Activated CD4-positive, alpha-beta T cell treated with anti-CD3 and anti-CD28 coated beads, Interleukin-2, amount 10 ng/mL, durations not matched to agents 24 days and 14 days (primary cell): Measurements from ENCODE around the gene PRKCE. TPM values are rescaled to one million over a fixed set of nuclear protein-coding genes. Genes with fewer than 3 reads are reported as not detected.
"Not testable (repeated sequence)": the region's sequence is repeated elsewhere in the genome, so short reads cannot be mapped to it uniquely, and the experiment has no call there.

Experiments used
- DNase-seq: peaks from one replicate; pipeline ENCODE4 v3.0.0; 2022
- H3K27ac Mint-ChIP-seq: one replicate; pipeline ENCODE4 v1.8.0; 2022; ENCODE audit warnings: mild to moderate bottlenecking, mixed read lengths
- H3K27me3 Mint-ChIP-seq: one replicate; pipeline ENCODE4 v1.8.0; 2022; ENCODE audit warnings: mixed read lengths
- H3K36me3 Mint-ChIP-seq: one replicate; pipeline ENCODE4 v1.8.0; 2022; ENCODE audit warnings: low read depth, mild to moderate bottlenecking, mixed read lengths
- H3K4me1 Mint-ChIP-seq: one replicate; pipeline ENCODE4 v1.8.0; 2021; ENCODE audit warnings: mixed read lengths
- H3K4me3 Mint-ChIP-seq: one replicate; pipeline ENCODE4 v1.8.0; 2022; ENCODE audit warnings: mild to moderate bottlenecking, moderate library complexity, mixed read lengths
- H3K9me3 Mint-ChIP-seq: one replicate; pipeline ENCODE4 v1.8.0; 2021; ENCODE audit warnings: mixed read lengths
- intact Hi-C: fragments of 100-400 bp; cut with micrococcal nuclease; formaldehyde crosslinking; loops from one replicate; pipeline ENCODE4 v1.15.1; 2023
- total RNA-seq: library from RNA; stranded (reverse); gene quantifications from 2 replicates; pipeline ENCODE4 v1.2.3, GENCODE V29; 2022

Gene PRKCE
- total RNA-seq, 1 donor from 2014 or later: 13.5 TPM

DNA sequence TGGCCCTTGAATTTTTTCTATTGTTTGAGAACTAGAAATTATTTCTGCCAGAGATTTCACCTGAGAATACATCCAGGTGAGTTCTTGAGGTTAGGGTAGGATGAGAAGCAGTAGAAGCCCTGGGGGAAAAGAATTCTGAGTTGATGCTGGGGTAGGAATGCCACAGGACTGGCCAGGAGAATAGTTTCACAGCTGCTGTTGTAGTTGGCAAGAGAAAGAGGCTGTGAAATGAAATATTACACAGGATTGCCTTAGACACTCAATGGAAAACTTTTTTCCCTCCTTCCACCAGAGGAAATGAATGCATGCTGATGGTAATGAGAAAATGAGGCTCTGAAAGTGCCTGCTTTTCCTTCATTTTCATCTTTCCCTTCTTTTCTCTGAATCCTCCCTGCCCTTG is 54.6 kb downstream of the PRKCE start:
- peaks cover 8% of the 10 kb centered on the region for H3K9me3 Mint-ChIP-seq
- no peak for DNase-seq
- peaks cover 9% of the 10 kb centered on the region for H3K36me3 Mint-ChIP-seq

DNA sequence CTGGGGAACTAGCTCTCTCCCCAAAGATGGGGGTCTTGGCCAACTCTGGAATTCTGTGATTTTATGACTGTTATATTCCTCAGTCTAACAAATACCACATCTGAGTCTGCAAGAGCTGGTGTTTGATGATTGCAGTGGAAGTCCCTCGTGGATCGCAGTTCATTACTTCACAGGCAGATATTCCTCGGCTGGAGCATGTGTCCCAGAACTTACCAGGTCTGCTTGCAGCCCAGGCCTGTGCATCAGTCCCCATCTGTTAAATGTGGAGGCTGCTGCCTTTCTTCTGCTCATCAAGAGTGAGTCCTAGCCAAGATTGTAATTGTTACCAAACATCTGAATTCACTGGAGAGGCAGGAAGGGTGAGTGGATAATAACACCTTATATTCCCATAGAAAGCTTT is 55.5 kb downstream of the PRKCE start:
- no peak for DNase-seq
- Mint-ChIP-seq H3K9me3 (peaks cover 8% of the 10 kb centered on the region), H3K4me3 (no peak overlapping the region), H3K36me3 (peaks cover 9% of the 10 kb centered on the region), H3K27me3 (no peaks in the 10 kb centered on the region), H3K4me1 (no peaks in the 10 kb centered on the region), H3K27ac (no peak overlapping the region)
- intact Hi-C loops: no loop called here

More for the DNA sequence above, 54.6 kb downstream of the PRKCE start:
- Mint-ChIP-seq H3K4me3 (no peak overlapping the region), H3K27me3 (no peaks in the 10 kb centered on the region), H3K27ac (no peak overlapping the region), H3K4me1 (no peaks in the 10 kb centered on the region)
- intact Hi-C loops: no loop called here

DNA sequence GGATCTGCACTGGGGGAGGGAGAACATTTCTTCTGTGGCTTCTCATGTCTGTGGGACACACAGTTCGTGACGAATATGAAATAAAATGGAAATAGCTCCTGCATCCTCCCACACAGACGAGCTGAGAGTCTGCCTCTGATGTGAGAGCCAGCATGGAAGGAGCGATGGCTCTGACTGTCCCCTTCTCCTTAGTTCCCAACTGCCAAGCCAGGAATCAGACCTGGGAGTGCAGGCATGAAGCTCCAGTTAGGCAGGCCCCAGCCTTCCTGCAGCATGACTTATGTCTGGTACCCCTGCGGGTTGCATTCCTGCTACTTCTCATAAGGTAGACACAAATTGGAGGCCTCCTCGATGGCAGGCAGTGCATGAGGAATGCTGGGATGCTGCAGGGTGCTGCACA is 56.2 kb downstream of the PRKCE start:
- H3K9me3 Mint-ChIP-seq: peaks cover 8% of the 10 kb centered on the region
- no peak for DNase-seq
- H3K27me3 Mint-ChIP-seq: no peaks in the 10 kb centered on the region
- no peak overlapping the region for H3K4me3 Mint-ChIP-seq
- H3K4me1 Mint-ChIP-seq: no peaks in the 10 kb centered on the region
- H3K27ac Mint-ChIP-seq: no peak overlapping the region
- intact Hi-C loops: no loop called here
- H3K36me3 Mint-ChIP-seq: peaks cover 9% of the 10 kb centered on the region

DNA sequence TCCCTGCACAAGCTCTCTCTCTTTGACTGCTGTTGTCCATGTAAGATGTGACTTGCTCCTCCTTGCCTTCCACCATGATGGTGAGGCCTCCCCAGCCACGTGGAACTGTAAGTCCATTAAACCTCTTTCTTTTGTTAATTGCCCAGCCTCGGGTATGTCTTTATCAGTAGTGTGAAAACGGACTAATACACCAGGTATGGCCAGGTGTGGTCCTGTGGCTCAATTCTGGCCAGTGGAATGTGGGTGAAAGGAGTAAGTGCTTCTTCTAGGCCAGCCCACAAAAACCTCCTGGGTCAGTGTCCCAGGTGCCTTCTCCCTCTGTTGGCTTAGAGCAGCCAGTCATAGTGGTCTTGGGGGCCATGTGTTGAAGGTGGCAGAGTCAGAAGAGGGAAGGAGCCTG is 57.0 kb downstream of the PRKCE start:
- no peak overlapping the region for H3K27ac Mint-ChIP-seq
- H3K4me3 Mint-ChIP-seq: no peak overlapping the region
- peaks cover 8% of the 10 kb centered on the region for H3K9me3 Mint-ChIP-seq
- peaks cover 9% of the 10 kb centered on the region for H3K36me3 Mint-ChIP-seq
- no peaks in the 10 kb centered on the region for H3K4me1 Mint-ChIP-seq
- no peaks in the 10 kb centered on the region for H3K27me3 Mint-ChIP-seq
- no peak for DNase-seq
- intact Hi-C loops: no loop called here

DNA sequence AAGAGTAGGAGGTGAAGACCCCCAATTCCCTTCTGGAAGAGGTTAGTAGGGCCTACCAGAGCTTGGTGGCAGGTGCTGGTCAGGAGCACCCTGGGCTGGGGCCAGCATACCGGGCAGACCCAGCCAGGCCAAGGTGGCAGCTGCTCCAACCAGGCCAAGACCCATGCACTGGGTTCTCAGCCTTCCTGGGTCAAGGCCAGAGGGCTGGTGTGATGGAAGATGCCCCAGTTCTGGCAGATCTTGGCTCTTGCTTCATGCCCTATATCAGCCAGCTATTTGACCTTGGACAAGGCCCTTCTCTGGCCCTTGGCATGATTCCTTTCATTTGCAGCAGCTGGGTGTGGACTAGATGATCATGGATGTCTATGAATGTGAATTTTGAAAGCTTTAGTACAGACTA is 57.7 kb downstream of the PRKCE start:
- H3K4me3 Mint-ChIP-seq: no peak overlapping the region
- peaks cover 9% of the 10 kb centered on the region for H3K36me3 Mint-ChIP-seq
- H3K4me1 Mint-ChIP-seq: no peaks in the 10 kb centered on the region
- intact Hi-C loops: no loop called here
- peaks cover 8% of the 10 kb centered on the region for H3K9me3 Mint-ChIP-seq
- no peaks in the 10 kb centered on the region for H3K27me3 Mint-ChIP-seq
- DNase-seq: no peak
- no peak overlapping the region for H3K27ac Mint-ChIP-seq

DNA sequence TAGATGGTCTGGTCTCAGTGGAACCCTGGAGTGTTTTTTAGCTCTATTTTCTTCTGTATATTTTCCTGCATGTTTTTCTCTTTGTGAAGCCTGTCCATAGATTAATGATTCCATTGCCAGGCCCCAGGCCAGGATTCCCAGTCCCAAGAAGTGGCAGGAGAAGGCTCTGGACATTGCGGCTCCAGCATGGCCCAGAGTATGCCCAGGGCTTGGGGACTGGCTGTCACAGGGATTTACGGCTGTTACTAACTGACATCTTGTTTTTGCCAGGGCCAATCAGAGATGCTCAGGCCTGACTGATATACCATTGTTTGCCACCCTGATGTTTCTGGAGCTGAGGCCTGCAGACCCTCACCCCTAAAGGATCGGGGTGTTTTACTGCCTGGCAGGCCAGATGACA is 59.0 kb downstream of the PRKCE start:
- intact Hi-C loops: no loop called here
- no peak overlapping the region for H3K27ac Mint-ChIP-seq
- H3K27me3 Mint-ChIP-seq: no peaks in the 10 kb centered on the region
- no peak for DNase-seq
- H3K4me3 Mint-ChIP-seq: no peak overlapping the region
- H3K36me3 Mint-ChIP-seq: peaks cover 9% of the 10 kb centered on the region
- H3K4me1 Mint-ChIP-seq: no peaks in the 10 kb centered on the region
- H3K9me3 Mint-ChIP-seq: peaks cover 8% of the 10 kb centered on the region

DNA sequence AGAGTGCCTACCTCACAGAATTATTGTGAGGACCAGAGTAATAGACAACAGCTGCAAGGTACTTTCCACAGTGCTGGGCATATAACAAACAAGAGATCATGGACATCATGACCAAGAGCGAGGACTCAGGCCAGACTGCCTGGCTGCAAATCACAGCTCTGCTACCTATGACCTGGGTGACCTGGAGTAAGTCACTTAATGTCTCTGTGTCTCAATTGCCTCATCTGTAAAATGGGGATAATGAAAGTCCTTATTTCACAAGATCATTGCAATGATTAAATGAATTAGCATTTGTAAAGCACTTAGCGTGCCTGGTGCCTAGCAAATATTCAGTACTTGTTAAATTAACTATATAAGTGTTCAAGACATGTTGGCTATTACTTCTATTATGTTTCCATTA is 59.7 kb downstream of the PRKCE start:
- no peak for DNase-seq

DNA sequence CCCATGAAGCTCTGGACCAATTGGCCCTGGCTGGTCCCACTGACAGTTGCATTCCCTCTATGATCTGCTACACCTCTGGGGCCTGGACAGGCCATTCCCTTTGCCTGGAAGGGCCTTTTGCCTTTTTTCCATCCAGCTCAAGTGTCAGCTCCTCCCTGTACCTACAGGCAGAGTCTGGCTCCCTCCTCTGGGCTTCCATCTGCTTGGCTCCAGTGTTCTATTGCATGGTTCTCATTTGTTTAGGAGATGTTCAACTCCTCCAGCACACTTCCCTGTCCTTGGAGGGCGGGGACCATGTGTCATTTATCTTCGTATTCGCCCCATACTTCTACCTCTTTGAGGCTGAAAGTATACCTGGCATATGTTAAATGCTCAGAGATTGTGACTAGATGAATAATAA is 61.1 kb downstream of the PRKCE start:
- Mint-ChIP-seq H3K27ac (no peak overlapping the region), H3K9me3 (peaks cover 8% of the 10 kb centered on the region), H3K4me3 (no peak overlapping the region), H3K27me3 (no peaks in the 10 kb centered on the region), H3K4me1 (no peaks in the 10 kb centered on the region), H3K36me3 (peaks cover 9% of the 10 kb centered on the region)
- intact Hi-C loops: no loop called here
- DNase-seq: no peak

More for the DNA sequence above, 59.7 kb downstream of the PRKCE start:
- intact Hi-C loops: no loop called here
- H3K4me3 Mint-ChIP-seq: no peak overlapping the region
- H3K36me3 Mint-ChIP-seq: peaks cover 9% of the 10 kb centered on the region
- no peaks in the 10 kb centered on the region for H3K4me1 Mint-ChIP-seq
- peaks cover 8% of the 10 kb centered on the region for H3K9me3 Mint-ChIP-seq
- no peak overlapping the region for H3K27ac Mint-ChIP-seq
- no peaks in the 10 kb centered on the region for H3K27me3 Mint-ChIP-seq

DNA sequence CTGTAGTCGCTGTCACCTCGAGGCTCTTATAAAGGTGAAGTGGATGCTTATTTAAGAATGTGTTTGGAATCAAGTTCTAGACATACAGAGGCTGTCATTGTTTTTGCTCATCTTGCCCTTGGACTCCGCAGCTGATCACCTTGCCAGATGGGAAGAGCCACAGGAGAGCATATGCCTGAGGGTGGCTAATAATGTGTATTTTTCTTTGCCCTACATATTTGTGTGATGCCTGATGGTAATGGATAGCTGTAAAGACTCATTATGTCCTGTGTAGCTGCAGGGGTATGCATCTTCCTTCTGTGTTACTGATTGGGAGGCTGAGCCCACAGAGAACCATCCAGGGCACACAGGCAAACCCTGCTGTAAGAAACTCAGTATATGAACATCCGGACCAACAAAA is 61.7 kb downstream of the PRKCE start:
- Mint-ChIP-seq H3K27ac (no peak overlapping the region), H3K4me3 (no peak overlapping the region), H3K9me3 (peaks cover 4% of the 10 kb centered on the region), H3K4me1 (no peaks in the 10 kb centered on the region), H3K36me3 (peaks cover 6% of the 10 kb centered on the region), H3K27me3 (no peaks in the 10 kb centered on the region)
- DNase-seq: no peak
- intact Hi-C loops: no loop called here

DNA sequence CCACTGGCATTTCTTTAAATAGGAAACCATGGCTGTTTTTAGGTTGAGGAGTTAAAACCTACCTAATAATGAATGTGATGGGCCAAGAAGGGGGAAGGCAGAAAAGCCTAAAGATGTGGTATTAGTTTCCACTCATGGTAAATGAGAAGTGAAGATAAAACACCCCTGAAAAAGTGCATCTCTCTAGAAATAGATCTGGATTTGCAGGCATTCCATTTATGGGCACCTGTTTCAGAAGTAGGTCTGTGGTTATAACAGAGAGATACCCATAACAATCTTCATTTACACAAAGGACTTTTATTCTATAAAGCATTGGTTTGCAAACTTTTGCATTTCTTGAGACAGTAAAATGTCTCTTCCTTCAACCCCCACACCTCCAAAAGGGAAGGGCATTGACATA is 62.1 kb downstream of the PRKCE start:
- no peak for DNase-seq
- intact Hi-C loops: no loop called here
- Mint-ChIP-seq H3K4me3 (no peak overlapping the region), H3K27me3 (no peaks in the 10 kb centered on the region), H3K27ac (no peak overlapping the region), H3K9me3 (no peaks in the 10 kb centered on the region), H3K4me1 (no peaks in the 10 kb centered on the region), H3K36me3 (peaks cover 2% of the 10 kb centered on the region)

DNA sequence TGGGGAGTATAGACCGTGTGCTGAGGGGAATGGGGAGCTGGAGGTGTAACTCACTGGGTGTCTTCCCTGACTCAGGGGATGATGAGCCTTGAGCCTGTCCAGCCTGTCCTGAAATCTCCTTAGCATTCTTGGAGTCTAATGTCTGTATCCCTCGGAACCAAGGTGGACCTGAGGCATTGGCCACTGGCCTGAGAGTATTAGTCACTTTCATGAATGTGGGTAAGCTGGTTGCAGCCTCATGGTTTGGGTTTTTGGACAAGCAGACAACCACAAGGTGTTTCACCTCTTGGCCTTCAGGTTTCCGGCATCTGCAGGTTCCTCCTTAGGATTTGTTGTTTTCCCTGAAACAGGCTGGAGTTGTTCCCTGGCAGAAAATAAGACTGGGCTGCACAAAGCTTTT is 63.2 kb downstream of the PRKCE start:
- H3K36me3 Mint-ChIP-seq: no peaks in the 10 kb centered on the region
- H3K9me3 Mint-ChIP-seq: no peaks in the 10 kb centered on the region
- no peak overlapping the region for H3K27ac Mint-ChIP-seq
- intact Hi-C loops: no loop called here
- no peak overlapping the region for H3K4me3 Mint-ChIP-seq
- H3K27me3 Mint-ChIP-seq: no peaks in the 10 kb centered on the region
- no peak for DNase-seq
- H3K4me1 Mint-ChIP-seq: no peaks in the 10 kb centered on the region

DNA sequence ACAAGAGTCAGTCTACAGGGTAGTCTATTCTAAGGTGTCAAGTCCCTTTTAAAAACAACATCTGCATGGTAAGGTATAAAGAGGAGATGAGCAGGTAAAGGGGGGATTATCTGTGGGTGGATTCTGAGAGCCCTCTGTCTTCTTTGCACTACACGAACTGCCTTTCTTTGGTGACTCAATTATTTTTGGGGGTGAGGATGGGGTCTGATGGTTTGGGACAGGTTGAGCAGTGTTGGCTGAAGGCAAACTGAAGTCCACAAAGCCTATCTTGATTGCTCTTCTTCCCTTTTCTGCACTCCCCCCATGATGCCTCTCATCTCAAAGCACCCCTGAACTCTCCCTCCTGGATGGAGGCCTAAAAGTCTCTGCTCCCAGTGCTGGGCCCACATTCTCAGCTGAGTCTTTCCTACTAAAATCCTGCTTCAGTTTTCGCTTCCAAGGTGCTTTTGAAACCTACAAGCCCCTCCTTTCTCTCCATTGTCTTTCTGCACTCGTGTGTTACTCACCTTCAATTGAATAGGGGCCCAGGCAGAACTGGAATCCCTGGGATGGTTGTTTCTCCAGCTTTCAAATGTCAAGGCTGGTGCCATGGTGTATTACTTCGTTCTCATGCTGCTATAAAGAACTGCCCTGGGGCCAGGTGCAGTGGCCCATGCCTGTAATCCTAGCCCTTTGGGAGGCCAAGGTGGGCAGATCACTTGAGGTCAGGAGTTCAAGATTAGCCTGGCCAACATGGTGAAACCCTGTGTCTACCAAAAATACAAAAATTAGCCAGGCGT is 64.3 kb downstream of the PRKCE start:
- no peaks in the 10 kb centered on the region for H3K4me1 Mint-ChIP-seq
- no peaks in the 10 kb centered on the region for H3K27me3 Mint-ChIP-seq
- intact Hi-C loops: no loop called here
- no peak overlapping the region for H3K27ac Mint-ChIP-seq
- H3K36me3 Mint-ChIP-seq: no peaks in the 10 kb centered on the region
- DNase-seq: no peak
- H3K9me3 Mint-ChIP-seq: no peaks in the 10 kb centered on the region
- no peak overlapping the region for H3K4me3 Mint-ChIP-seq

DNA sequence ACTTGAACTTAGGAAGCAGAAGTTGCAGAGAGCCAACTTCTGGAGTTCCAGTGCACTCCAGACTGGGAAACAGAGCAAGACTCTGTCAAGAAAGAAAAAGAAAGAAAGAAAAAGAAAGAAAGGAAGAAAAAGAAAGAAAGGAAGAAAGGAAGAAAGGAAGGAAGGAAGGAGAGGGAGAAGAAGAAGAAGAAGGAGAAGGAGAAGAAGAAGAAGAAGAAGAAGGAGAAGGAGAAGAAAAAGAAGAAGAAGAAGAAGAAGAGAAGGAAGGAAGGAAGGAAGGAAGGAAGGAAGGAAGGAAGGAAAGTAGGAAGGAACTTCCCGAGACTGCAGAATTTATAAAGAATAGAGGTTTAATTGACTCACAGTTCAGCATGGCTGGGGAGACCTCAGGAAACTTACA is 65.0 kb downstream of the PRKCE start:
- H3K36me3 Mint-ChIP-seq, H3K27me3 Mint-ChIP-seq, H3K4me1 Mint-ChIP-seq, H3K9me3 Mint-ChIP-seq, H3K27ac Mint-ChIP-seq, intact Hi-C loops, H3K4me3 Mint-ChIP-seq, DNase-seq: not testable (repeated sequence)

DNA sequence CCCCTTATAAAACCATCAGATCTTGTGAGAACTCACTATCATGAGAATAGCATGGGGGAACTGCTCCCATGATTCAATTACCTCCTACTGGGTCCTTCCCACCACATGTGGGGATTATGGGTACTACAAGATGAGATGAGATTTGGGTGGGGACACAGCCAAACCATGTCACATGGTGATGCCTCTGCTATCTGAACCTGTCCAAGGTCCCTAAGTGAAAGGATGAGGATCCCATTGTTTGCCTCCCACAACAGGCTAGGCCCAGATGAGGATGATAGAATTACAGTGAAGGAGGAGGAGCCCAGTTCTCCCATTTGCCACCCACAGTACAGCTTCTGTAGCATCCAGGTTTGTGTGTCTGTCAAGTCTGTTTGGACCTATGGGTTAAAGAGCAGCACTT is 65.4 kb downstream of the PRKCE start:
- Mint-ChIP-seq H3K4me3 (no peak overlapping the region), H3K36me3 (no peaks in the 10 kb centered on the region), H3K9me3 (no peaks in the 10 kb centered on the region), H3K4me1 (no peaks in the 10 kb centered on the region), H3K27me3 (no peaks in the 10 kb centered on the region), H3K27ac (no peak overlapping the region)
- DNase-seq: no peak
- intact Hi-C loops: no loop called here

DNA sequence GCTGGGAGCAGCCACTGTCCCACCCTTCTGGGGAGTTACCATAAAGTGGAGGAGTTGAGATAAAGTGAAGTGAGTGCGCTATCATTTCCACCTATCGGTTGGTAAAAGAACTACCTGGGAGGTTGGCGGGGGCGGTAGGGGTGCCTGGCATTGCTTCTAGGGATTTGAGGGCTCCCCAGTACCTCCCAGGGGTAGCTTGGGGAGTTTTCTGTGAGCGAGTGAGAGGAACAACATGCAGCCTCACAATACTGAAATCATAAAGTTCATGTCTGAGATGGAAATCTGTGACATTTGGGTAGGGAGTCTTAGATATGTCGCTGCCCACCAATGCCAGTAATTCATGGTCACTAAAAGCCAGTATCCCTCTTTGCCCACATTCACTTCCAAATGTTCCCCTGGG is 68.7 kb downstream of the PRKCE start:
- Mint-ChIP-seq H3K36me3 (no peaks in the 10 kb centered on the region), H3K27ac (no peak overlapping the region), H3K9me3 (no peaks in the 10 kb centered on the region), H3K4me3 (no peak overlapping the region), H3K27me3 (no peaks in the 10 kb centered on the region), H3K4me1 (peaks cover 6% of the 10 kb centered on the region)
- no peak for DNase-seq
- intact Hi-C loops: no loop called here
